GM19025 (cell line): ENCODE data around the gene DISP3.

Source experiments
- ATAC-seq: cut with Tn5 transposase; IDR thresholded peaks from one replicate; pipeline ENCODE4 v1.9.1; 2021; ENCODE audit warnings: mild to moderate bottlenecking, low read depth, moderate library complexity; ENCODE audit not compliant: unreplicated experiment

Gene DISP3

GRCh38 chr1:11507309-11507708 lies 28.4 kb downstream of the DISP3 start:
- no peak for ATAC-seq

- ATAC-seq = no peak
These were observed 34.7 kb downstream of the DISP3 start for GRCh38 chr1:11513681-11514080.

- no peak for ATAC-seq
These were observed 35.4 kb downstream of the DISP3 start for GRCh38 chr1:11514366-11514765.

- no peak for ATAC-seq
These were observed 36.7 kb downstream of the DISP3 start for GRCh38 chr1:11515368-11516300.

GRCh38 chr1:11516961-11517635 lies 38.1 kb downstream of the DISP3 start:
- ATAC-seq = no peak

GRCh38 chr1:11518016-11518701 lies 39.2 kb downstream of the DISP3 start:
- ATAC-seq = no peak

GRCh38 chr1:11518791-11519628 lies 40.1 kb downstream of the DISP3 start:
- ATAC-seq = no peak

- no peak for ATAC-seq
These were observed 40.7 kb downstream of the DISP3 start for GRCh38 chr1:11519629-11520031.

- no peak for ATAC-seq
These were observed 41.7 kb downstream of the DISP3 start for GRCh38 chr1:11520531-11521233.

GRCh38 chr1:11521582-11522399 lies 42.8 kb downstream of the DISP3 start:
- no peak for ATAC-seq

GRCh38 chr1:11522400-11523235 lies 43.7 kb downstream of the DISP3 start:
- ATAC-seq = no peak

- ATAC-seq = no peak
These were observed 44.3 kb downstream of the DISP3 start for GRCh38 chr1:11523261-11523660.

GRCh38 chr1:11523746-11524464 lies 45.0 kb downstream of the DISP3 start:
- ATAC-seq = no peak

- ATAC-seq = no peak
These were observed 45.7 kb downstream of the DISP3 start for GRCh38 chr1:11524465-11525150.

- no peak for ATAC-seq
These were observed 46.2 kb downstream of the DISP3 start for GRCh38 chr1:11525151-11525505.

GRCh38 chr1:11525516-11525915 lies 46.6 kb downstream of the DISP3 start:
- no peak for ATAC-seq
